Keratinocyte (primary cell): Measurements from ENCODE around the gene EPYC.

Experiments
- EZH2 ChIP-seq: IDR thresholded peaks from one replicate; pipeline ENCODE4 v1.6.1; 2012; ENCODE audit warnings: inconsistent platforms, mild to moderate bottlenecking, low read length, moderate library complexity
- TF ChIP-seq, protein P1 (sequence below), 3 experiments: IDR thresholded peaks in 1 of 3; conservative IDR thresholded peaks in 1 of 3; optimal IDR thresholded peaks in 1 of 3; 2 replicates in 2 of 3; 3 replicates in 1 of 3; pipeline versions ENCODE3 to v1.5.1; 2011; ENCODE audit warnings: low read length in 3 of 3, mild to moderate bottlenecking in 3 of 3, moderate library complexity in 2 of 3, control low read depth in 1 of 3, inconsistent platforms in 1 of 3; ENCODE audit not compliant: insufficient read depth in 2 of 3; ENCODE audit errors: extremely low read depth in 1 of 3

GRCh38 chr12:91017511-91018263 lies 12.9 kb upstream of the EPYC start:
- TF ChIP-seq, protein P1, sequence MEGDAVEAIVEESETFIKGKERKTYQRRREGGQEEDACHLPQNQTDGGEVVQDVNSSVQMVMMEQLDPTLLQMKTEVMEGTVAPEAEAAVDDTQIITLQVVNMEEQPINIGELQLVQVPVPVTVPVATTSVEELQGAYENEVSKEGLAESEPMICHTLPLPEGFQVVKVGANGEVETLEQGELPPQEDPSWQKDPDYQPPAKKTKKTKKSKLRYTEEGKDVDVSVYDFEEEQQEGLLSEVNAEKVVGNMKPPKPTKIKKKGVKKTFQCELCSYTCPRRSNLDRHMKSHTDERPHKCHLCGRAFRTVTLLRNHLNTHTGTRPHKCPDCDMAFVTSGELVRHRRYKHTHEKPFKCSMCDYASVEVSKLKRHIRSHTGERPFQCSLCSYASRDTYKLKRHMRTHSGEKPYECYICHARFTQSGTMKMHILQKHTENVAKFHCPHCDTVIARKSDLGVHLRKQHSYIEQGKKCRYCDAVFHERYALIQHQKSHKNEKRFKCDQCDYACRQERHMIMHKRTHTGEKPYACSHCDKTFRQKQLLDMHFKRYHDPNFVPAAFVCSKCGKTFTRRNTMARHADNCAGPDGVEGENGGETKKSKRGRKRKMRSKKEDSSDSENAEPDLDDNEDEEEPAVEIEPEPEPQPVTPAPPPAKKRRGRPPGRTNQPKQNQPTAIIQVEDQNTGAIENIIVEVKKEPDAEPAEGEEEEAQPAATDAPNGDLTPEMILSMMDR (optimal IDR thresholded peaks at IDR 0.05 in 1 of 3, IDR thresholded peaks at IDR 0.05 in 1 of 3, conservative IDR thresholded peaks at IDR 0.05 in 1 of 3; ENCODE audit: extremely low read depth in 1 of 3, insufficient read depth in 2 of 3, low read length in 3 of 3) = no peak
- no peak for TF ChIP-seq EZH2
